ENCODE data around the gene TBCK.
"Not testable (repeated sequence)": the region's sequence is repeated elsewhere in the genome, so short reads cannot be mapped to it uniquely, and the experiment has no call there.

TBCK gene

DNA sequence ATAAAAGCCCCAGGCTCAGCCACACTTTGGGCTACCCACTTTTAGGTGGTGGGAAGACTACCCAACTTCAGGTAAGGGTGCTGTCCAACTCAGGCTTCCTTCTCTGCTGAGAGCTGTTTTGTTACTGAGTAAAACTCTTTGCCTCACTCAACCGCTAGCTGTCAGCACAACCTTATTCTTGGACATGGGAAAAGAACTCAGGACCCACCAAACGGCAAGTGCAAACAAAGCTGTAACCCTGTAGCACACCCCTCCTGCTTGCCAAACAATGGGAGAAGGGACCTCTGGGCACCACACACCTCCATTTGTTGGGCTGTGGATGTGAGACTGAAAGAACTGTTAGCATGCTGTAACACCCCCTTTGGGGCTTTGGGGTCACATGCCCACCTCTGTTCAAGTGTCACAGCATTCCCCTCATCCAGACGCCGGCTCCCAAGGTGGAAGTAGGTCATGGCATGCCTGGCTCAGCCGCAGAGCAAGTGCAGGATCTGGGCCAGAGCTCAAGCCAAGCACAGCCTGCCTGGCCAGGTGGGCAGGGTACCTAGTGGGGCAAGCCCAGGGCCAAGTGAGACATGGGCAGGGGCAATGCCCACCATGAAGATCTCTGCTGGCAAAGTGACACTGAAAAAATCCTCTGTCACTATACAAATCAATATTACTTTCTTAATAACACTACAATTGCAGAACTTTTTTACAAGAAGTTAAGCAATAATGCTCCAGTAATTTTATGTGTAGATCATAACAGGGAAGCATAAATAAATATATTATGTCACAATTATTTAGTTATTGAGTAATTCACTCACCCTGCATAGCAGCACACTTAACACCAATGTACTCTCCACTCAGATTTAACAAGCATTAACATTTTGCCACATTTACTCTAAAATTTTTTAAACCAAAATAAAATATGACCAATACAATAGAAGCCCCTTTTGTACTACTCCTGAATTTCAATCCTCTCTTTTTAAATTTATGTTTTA, 107.2 kb downstream of the TBCK start:
- no peak for DNase-seq

DNA sequence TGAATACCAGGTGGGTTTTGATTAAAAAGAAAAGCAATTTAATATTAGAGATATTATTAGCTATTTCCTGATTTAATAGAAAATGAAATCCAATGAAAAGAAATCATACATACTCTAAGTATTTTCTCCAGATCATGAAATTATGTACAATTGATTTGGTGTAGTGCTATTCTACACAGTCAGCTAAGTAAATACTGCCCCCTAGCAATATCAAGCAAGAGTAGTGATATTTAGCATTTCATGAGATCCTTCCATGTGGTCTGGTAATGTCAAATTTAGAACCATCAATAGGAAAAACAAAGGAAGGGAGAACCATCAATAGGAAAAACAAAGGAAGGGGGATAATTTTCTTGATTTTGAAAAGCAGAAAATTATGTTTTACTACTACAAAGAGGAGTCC, 114.6 kb downstream of the TBCK start:
- DNase-seq = no peak

DNA sequence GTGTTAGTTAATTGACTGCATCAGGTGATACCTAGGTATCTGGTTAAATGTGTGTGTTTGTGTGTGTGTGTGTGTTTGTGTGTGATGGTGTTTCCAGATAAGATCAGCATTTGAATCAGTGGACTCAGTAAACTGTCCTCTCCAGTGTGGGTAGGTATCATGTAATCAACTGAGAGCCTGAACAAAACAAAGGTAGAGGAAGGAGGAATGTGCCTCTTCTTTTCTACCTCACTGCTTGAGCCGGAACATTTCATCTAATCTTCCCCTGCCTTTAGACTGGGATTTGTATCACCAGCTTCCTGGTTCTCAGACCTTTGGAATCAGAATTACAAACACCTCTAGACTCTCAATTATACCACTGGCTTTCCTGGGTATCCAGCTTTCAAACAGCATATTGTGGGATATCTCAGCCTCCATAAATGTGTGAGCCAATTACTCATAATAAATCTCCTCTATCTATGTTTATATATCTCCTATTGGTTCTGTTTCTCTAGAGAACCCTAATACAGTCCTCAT, 120.5 kb downstream of the TBCK start:
- DNase-seq = no peak

DNA sequence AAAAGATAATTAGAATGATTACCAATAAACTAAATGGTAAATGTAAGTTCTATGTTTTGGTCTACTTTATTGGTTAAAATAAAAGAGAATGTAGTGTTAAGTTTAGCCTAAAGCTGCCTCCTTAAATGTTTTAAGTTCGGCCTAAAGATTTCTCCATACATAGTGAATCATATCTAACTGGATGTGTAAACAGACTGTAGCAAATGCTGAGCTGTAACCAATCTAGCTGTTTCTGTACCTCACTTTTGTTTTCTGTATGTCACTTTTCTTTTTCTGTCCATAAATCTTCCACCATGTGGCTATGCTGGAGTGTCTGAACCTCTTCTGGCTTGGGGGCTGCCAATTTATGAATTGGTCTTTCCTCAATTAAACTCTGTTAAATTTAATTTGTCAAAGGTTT, 121.2 kb downstream of the TBCK start:
- no peak for DNase-seq

DNA sequence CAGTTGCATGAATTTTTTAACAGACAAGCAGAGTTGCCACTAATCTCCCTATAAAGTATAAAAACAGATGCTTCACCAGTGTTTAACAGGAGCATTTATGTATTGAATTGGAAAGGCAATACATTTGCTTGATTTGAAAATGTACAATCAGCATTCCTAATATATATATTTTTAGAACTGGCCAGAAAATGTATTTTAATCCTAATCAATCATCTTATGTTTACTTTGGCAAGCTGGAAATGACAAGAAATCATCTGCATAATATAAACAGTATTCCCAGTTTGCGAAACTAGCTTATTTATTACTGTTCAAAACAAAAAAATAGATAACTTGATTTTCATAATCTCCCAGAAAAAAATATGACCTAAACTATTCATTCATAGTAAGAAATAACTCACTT, 123.9 kb downstream of the TBCK start:
- DNase-seq = no peak

DNA sequence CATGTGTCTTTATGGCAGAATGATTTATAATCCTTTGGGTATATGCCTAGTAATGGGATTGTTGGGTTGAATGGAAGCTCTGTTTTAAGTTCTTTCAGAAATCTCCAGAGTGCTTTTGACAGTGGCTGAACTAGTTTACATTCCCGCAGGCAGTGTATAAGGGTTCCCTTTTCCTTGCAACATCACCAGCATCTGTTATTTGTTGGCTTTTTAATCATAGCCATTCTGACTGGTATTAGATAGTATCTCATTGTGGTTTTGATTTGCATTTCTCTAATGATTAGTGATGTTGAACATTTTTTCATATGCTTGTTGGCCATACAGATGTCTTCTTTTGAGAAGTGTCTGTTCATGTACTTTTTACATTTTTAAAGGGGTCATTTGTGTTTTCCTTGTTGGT, 129.8 kb downstream of the TBCK start:
- no peak for DNase-seq

DNA sequence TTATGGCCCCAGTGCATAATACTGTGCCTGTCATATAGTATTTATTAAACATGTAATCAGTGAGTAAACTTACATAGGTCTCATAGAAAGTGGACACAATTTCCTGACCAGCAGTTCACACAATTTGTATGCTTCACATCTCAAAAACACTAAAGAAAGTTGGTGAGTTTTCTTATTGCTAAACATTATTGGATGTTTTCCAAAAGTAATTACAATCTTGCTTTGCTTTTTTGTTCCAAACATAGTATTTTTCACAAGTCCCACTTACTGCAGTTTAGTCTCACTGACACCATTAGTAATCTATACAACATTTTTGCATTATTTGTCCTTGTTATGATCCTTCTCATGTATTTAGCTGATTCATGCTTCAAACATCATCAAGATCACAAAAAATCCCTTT, 132.5 kb downstream of the TBCK start:
- no peak for DNase-seq

DNA sequence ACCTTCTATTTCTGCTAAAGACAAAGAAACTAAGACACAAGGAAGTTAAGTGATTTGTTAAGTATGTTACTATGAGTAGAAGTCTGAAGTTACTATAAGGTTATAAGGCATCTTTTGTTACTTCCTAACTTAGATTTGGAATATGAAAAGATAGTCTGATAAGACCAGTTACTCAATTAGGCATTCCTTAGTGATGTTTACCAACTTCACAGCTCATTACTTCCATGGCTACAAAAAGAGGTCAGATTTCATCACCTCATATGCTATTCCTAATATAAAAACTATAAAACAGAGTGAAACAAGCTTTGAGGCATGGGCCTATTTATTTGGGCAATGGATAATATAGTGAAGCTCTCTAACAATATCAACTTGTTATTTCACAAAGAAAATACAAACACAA, 143.1 kb downstream of the TBCK start:
- DNase-seq = no peak

DNA sequence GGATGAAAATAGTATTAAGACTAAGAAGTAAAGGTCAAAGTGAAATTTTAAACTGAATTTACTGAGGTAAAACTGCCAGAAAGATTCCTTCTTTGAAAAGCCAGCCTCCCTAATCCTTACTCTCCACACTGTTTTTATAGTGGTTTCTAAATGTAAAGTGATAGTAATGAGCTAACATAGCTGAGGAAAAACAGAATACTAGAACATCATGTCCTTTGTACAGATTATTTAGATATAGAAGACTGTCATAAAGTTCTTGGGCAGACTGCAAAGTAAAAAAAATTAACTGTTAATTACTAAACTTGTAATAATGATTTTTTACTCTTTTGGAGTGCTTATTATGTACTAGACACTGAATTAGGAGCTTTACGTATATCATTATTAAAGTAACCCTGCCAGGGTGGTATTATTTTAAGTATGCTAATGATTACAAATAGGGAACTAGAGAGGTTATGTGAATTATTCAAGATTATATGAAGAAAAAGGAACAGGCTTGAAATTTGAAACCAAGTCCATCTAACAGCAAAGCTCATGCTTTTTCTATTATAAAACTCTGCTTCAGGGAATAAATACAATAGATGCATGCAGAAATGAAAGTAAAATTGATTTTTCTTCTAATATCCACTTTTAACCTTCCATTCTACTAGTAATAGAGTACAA, 150.5 kb downstream of the TBCK start:
- DNase-seq = no peak

DNA sequence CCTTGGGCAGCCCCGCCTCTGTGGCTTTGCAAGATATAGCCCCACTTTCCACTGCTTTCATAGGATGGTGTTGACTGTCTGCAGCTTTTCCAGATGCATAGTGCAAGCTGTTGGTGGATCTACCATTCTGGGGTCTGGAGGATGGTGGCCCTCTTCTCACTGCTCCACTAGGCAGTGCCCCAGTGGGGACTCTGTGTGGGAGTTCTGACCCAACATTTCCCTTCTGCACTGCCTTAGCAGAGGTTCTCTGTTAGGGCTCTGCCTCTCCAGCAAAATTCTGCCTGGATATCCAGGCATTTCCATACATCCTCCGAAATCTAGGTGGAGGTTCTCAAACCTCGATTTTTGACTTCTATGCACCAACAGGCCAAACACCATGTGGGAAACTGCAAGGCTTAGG, 153.7 kb downstream of the TBCK start:
- no peak for DNase-seq

DNA sequence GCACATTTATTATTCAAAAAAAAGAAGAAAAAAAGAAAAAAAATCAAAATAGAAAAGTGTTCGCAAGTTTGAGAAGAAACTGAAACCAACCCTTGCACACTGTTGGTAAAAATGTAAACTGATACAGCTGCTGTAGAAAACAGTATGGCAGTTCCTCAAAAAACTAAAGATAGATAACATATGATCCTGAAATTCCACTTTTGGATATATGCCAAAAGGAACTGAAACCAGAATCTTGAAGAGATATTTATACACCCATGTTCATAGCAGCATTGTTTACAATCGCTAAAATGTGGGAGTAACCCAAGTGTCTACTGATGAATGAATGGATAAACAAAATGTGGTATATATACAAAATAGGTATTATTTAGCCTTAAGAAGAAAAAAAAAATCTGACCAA, 155.4 kb downstream of the TBCK start:
- DNase-seq = no peak

DNA sequence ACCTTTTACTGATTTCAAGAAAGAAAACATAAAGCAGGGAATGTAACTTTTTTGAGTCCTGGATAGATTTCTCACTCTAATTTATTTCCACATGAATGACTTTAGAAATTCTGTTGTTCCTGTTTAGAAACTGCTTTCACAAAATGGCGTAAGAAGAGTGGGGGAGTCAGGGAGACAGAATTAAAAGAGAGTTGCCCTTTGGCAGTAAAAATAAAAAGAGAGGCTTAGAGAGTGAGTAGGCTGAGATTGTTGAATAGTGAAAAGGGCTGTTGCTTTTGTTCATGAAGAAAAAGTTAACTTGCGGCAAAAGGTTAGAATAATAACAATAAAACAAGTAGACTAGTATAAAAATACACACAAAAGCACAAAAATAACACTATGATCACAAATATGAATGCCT, 166.1 kb downstream of the TBCK start:
- no peak for DNase-seq

DNA sequence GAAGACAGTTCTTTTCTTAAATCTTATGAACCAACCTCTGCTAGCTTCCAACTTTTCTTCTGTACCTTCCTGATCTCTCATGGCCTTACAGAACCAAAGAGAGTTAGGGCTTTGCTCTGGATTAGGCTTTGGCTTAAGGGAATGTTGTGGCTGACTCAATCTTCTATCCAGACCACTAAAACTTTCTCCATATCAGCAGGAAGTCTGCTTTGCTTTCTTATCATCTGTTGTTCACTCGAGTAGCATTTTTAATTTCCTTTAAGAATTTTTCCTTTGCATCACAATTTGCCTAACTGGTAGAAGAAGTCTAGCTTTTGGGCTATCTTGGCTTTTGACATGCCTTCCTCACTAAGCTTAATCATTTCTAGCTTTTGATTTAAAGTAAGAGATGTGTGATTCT, 167.0 kb downstream of the TBCK start:
- no peak for DNase-seq

DNA sequence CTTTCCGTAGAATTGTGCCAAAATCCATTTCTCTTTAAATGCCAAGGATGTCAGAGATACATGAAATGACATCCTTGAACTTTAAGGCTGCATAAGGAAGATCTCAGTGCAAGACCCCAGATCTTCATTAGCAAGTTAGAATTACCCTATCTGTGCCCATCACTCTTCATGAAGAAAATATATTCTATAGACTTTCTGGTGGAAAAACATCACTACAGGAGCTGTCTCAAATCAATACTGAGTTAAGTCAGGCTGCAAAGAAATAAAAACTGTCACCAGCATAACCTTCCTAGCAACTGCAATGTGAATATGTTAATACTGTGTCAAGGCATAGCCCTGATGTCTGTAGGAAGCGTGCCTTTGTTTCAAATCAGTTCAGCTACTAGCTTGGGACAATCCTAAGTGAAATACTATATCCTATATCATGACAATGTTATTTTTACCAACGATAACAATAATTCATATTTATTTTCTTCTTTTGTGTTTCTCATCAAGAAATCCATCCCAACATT, 173.3 kb downstream of the TBCK start:
- no peak for DNase-seq

DNA sequence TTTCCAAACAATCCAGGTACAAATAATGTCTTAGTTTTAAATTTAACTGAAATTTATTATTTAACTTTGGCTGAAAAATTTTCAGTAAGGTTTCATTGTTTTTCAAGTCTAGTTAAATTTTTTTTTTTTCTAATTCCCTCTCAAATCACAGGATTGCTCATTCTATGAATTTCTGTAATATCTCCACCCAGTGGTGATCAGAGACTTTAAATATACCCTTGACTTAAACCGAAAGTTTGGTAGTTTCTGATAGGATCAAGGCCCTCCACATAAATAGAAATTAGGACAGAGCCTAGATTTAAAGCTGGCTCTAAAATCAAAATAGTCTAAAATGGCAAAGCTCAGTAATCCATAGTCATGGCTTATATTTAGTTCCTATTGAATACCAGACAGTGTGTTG, 175.4 kb downstream of the TBCK start:
- DNase-seq = no peak

DNA sequence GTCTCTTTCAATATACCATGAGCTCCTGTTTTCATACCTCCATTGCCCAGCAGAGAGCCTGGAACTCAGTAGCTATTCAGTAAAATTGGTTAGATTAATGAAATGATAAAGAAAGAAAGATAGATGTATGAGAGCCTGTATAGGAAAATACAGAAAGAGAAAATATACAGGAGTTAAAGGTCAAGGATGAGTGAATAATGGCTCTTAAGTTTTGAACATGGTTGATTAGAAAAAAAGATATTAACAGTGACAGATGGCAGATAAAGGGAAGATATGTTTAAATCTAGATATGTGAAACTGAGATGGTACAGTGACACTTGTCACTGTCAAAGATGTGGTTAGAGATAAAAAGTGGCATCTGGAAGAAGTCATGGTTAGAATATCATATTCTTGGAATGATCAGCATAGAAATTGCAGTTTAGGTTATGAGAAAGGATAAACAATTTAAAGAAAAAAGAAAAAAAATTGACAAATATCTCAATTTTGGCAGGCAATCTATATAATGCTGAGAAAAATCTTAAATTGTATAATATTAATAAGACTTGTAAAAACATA, 179.2 kb downstream of the TBCK start:
- no peak for DNase-seq

DNA sequence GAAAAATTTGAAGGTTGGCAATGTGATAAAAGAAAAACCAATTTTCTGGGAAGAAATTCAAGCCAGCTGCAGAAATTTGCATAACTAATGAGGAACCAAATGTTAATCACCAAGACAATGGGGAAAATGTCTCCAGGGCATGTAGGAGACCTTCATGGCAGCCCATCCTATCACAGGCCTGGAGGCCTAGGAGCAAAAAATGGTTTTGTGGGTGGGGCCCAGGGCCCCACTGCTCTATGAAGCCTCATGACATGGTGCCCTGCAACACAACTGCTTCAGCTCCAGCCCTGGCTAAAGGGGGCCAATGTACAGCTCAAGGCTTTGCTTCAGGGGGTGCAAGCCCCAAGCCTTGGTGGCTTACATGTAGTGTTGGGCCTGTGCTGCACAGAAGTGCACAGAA, 184.0 kb downstream of the TBCK start:
- no peak for DNase-seq

DNA sequence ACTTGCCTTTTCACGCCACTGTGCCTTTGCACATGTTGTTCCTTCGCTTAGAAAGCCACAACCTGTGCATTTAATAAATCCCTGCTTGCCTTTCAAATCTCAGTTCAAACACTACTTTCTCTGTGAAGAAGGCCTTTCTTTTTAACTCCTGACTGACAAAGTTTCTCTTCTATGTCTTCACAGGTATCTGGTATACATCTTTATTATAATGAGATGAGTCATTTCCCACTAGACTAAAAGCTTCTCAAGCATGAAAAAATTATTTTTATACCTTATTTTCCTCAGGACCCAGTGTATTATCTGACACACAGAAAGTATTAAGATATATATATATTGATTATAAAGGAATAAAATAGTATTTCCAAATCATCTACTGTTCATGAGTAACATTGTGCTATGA, 189.9 kb downstream of the TBCK start:
- DNase-seq = no peak

DNA sequence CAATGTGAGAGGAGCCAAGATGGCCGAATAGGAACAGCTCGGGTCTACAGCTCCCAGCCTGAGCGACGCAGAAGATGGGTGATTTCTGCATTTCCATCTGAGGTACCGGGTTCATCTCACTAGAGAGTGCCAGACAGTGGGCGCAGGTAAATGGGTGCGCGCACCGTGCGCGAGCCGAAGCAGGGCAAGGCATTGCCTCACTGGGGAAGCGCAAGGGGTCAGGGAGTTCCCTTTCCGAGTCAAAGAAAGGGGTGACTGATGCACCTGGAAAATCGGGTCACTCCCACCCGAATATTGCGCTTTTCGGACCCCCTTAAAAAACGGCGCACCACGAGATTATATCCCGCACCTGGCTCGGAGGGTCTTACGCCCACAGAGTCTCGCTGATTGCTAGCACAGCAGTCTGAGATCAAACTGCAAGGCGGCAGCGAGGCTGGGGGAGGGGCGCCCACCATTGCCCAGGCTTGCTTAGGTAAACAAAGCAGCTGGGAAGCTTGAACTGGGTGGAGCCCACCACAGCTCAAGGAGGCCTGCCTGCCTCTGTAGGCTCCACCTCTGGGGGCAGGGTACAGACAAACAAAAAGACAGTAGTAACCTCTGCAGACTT, 196.0 kb downstream of the TBCK start:
- DNase-seq = not testable (repeated sequence)

DNA sequence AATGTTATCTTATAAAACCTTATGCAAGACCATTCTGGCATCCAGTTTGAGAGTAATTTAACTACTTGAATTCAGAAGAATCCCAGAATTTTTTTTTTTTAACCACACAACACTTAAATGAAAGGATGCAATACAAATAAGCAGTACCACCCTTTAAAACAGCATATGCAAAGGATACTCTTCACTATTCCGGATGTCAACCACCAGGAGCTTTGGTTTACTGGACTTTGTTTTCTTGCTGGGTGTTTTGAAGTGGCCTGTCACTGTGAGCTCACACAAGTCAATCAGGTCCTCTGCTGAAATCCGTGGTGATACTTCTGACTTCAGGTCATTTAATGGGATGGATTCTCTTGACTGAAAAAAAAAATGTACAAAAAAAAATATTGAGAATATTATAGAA, 200.0 kb downstream of the TBCK start:
- no peak for DNase-seq

DNA sequence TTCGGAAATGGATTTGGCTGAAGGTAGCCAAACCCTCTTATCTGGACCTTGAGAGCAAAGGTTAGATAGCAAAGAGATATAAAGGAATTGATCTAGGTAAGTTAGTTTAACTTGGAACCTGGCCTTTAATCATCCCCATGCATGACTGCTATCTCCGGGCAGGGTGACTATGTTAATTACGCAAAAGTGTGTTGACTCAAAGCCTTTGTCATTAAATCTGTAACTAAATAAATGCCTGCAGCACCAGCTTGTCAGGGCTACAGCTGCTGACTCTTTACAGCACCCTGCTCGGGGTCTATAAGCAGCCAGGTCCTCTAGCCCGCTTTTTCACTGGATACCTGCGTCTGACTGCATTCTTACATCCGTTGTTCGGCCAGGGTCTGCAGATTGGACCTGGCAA, 201.7 kb downstream of the TBCK start:
- no peak for DNase-seq

DNA sequence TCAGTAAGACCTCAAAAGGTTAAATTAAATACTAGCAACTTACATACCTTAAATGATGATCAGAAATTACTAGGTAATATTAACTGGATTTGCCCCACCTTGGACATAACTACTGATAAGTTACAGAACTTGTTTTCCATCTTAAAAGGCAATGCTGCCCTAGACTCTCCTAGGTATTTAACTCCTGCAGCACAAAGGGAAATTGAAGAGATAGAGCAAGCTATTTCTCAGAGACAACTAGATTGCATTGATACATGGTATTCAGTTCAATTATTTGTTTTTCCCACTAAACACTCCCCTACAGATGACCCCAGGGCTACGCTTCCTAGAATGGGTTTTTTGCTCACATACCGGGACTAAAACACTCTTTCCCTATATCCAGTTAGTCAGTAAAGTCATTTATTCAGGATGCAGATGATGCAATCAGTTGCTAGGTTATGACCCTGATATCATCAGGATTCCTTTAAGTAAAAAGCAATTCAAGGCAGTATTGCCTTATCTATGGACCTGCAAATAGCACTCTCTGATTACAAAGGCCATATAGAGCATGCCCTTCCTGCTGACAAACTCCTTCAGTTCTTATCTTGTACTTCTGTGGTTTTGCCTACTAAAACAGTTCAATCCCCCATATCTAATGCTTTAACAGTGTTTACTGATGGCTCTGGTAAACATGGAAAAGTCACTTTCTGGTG, 204.1 kb downstream of the TBCK start:
- not testable (repeated sequence) for DNase-seq

DNA sequence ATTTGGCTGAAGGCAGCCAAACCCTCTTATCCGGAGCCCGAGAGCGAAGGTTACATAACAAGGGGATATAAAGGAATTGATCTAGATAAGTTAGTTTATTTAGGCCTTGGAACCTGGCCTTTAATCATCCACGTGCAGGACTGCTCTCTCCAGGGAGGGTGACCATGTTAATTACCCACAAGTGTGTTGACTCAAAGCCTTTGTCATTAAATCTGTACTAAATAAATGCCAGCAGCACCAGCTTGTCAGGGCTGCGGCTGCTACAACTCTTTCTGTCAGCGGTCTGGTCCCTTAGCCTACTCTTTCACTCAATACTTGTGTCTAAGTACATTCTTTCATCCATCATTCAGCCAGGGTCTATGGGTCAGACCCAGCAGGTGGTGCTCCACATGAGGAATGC, 206.1 kb downstream of the TBCK start:
- DNase-seq = no peak

Measured in CD4-positive, alpha-beta T cell treated with Interleukin-15 for 1 hour (primary cell).